Breast epithelium (tissue), 4 donors: ENCODE results near the gene IQSEC3. TPM values are rescaled to one million over a fixed set of nuclear protein-coding genes. Genes with fewer than 3 reads are reported as not detected.

Experiments
- DNase-seq, 2 donors: peaks; one replicate each; pipeline ENCODE4 v3.0.0-alpha.2; 2019; ENCODE audit warnings: low spot score in 2 of 2
- H3K27ac ChIP-seq, 2 donors: fragments of 200-600 bp; sonication (generic) in 1 of 2; one replicate each; pipeline ENCODE4 v1.5.1; 2016 to 2019; ENCODE audit warnings: mild to moderate bottlenecking in 1 of 2
- H3K27me3 ChIP-seq, 2 donors: fragments of 200-600 bp; sonication (generic) in 1 of 2; one replicate each; pipeline versions ENCODE4 v1.5.1 to v1.6.0; 2017 to 2019; ENCODE audit warnings: control low read depth in 1 of 2, mild to moderate bottlenecking in 1 of 2
- H3K36me3 ChIP-seq: fragments of 200-600 bp; one replicate; pipeline ENCODE4 v1.5.1; 2019
- H3K4me1 ChIP-seq, 2 donors: fragments of 200-600 bp; sonication (generic); one replicate each; pipeline ENCODE4 v1.5.1; 2016 to 2019; ENCODE audit warnings: control low read depth in 1 of 2
- H3K4me3 ChIP-seq, 3 donors: fragments of 200-600 bp; sonication (generic); 1 replicate in 2 of 3; 2 replicates in 1 of 3; pipeline ENCODE4 v1.5.1; 2016 to 2019; ENCODE audit warnings: mild to moderate bottlenecking in 3 of 3, moderate library complexity in 2 of 3
- H3K9me3 ChIP-seq, 2 donors: fragments of 200-600 bp; sonication (generic) in 1 of 2; one replicate each; pipeline ENCODE4 v1.5.1; 2016 to 2019; ENCODE audit warnings: control low read depth in 1 of 2
- CTCF ChIP-seq, 3 donors: fragments of 450-650 bp; IDR thresholded peaks; one replicate each; pipeline ENCODE4 v1.5.1; 2016 to 2017; ENCODE audit warnings: antibody characterized with exemption in 3 of 3, mild to moderate bottlenecking in 3 of 3, moderate library complexity in 3 of 3
- POLR2A ChIP-seq: fragments of 450-650 bp; IDR thresholded peaks from one replicate; pipeline ENCODE4 v1.6.1; 2016; ENCODE audit warnings: antibody characterized with exemption, mild to moderate bottlenecking, moderate library complexity
- POLR2AphosphoS5 ChIP-seq, 3 donors: sonication (generic); formaldehyde crosslinking; IDR thresholded peaks; one replicate each; pipeline ENCODE4 v1.6.1; 2017; ENCODE audit warnings: antibody characterized with exemption in 3 of 3
- intact Hi-C: fragments of 100-400 bp; cut with DNase I; formaldehyde crosslinking; loops from one replicate; pipeline ENCODE4 v1.15.1; 2023; ENCODE audit warnings: low total_unique reads
- total RNA-seq, 3 donors: library from RNA; depleted of rRNA; stranded (reverse); fragments of >200 nt; gene quantifications; one replicate each; pipeline ENCODE4 v1.1.0, GENCODE V29; 2016

The IQSEC3 gene
- total RNA-seq, 3 donors from 2014 or later: 0.64 to 0.98 (median 0.73) TPM

- Histone ChIP-seq H3K27me3 (peaks cover 0 to 3% of the 10 kb centered on the region in 2 donors), H3K9me3 (no peaks in the 10 kb centered on the region), H3K27ac (no peak overlapping the region), H3K36me3 (no peaks in the 10 kb centered on the region), H3K4me1 (no peaks in the 10 kb centered on the region), H3K4me3 (peak overlapping the region; percentile 30 to 72 (median 50))
- intact Hi-C loops: no loop called here
- TF ChIP-seq POLR2A (no peak), CTCF (IDR thresholded peaks at IDR 0.05) (peak in 1 of 3 donors; percentile 83)
- DNase-seq: no peak
These were observed 122.5 kb downstream of the IQSEC3 start for GRCh38 chr12:188910-189621.

- H3K27me3 ChIP-seq: peaks cover 0 to 4% of the 10 kb centered on the region in 2 donors
- DNase-seq: no peak
- H3K4me1 ChIP-seq: no peaks in the 10 kb centered on the region
- H3K36me3 ChIP-seq: no peaks in the 10 kb centered on the region
- intact Hi-C loops: no loop called here
- no peak for TF ChIP-seq POLR2A
- TF ChIP-seq POLR2AphosphoS5 (IDR thresholded peaks at IDR 0.05): no peak
- no peak overlapping the region for H3K27ac ChIP-seq
- peak overlapping the region in 1 of 3 donors; percentile 72 for H3K4me3 ChIP-seq
- no peaks in the 10 kb centered on the region for H3K9me3 ChIP-seq
These were observed 123.0 kb downstream of the IQSEC3 start for GRCh38 chr12:189622-189962.

- Histone ChIP-seq H3K27me3 (peaks cover 0 to 11% of the 10 kb centered on the region in 2 donors), H3K4me3 (no peak overlapping the region), H3K4me1 (no peaks in the 10 kb centered on the region), H3K36me3 (no peaks in the 10 kb centered on the region), H3K27ac (no peak overlapping the region), H3K9me3 (no peaks in the 10 kb centered on the region)
- intact Hi-C loops: no loop called here
- DNase-seq: no peak
- no peak for TF ChIP-seq CTCF (IDR thresholded peaks at IDR 0.05)
- TF ChIP-seq POLR2AphosphoS5 (IDR thresholded peaks at IDR 0.05): no peak
- no peak for TF ChIP-seq POLR2A
These were observed 124.3 kb downstream of the IQSEC3 start for GRCh38 chr12:190881-191280.

GRCh38 chr12:191541-191940, 125.0 kb downstream of the IQSEC3 start:
- Histone ChIP-seq H3K27me3 (peaks cover 0 to 11% of the 10 kb centered on the region in 2 donors), H3K4me1 (no peaks in the 10 kb centered on the region), H3K36me3 (no peaks in the 10 kb centered on the region), H3K9me3 (no peaks in the 10 kb centered on the region), H3K27ac (no peak overlapping the region), H3K4me3 (no peak overlapping the region)
- no peak for TF ChIP-seq POLR2AphosphoS5 (IDR thresholded peaks at IDR 0.05)
- TF ChIP-seq CTCF (IDR thresholded peaks at IDR 0.05): no peak
- TF ChIP-seq POLR2A: no peak
- intact Hi-C loops: no loop called here
- DNase-seq: no peak

GRCh38 chr12:193261-193660, 126.7 kb downstream of the IQSEC3 start:
- intact Hi-C loops: no loop called here
- Histone ChIP-seq H3K4me3 (no peak overlapping the region), H3K9me3 (no peaks in the 10 kb centered on the region), H3K27me3 (peaks cover 0 to 11% of the 10 kb centered on the region in 2 donors), H3K27ac (no peak overlapping the region), H3K36me3 (no peaks in the 10 kb centered on the region), H3K4me1 (no peaks in the 10 kb centered on the region)
- DNase-seq: no peak
- TF ChIP-seq CTCF (IDR thresholded peaks at IDR 0.05): no peak
- no peak for TF ChIP-seq POLR2AphosphoS5 (IDR thresholded peaks at IDR 0.05)
- TF ChIP-seq POLR2A: no peak
